Uterus (tissue), 4 donors: ENCODE data around the gene LGALS3BP. TPM values are rescaled to one million over a fixed set of nuclear protein-coding genes. Genes with fewer than 3 reads are reported as not detected.
"Not testable (repeated sequence)": the region's sequence is repeated elsewhere in the genome, so short reads cannot be mapped to it uniquely, and the experiment has no call there.

ENCODE experiments used
- DNase-seq, 2 donors: peaks; one replicate each; pipeline ENCODE4 v3.0.0-alpha.2; 2019 to 2020
- H3K27ac ChIP-seq, 2 donors: fragments of 200-600 bp; sonication (generic); 1 replicate in 1 of 2; 2 replicates in 1 of 2; pipeline ENCODE4 v1.5.1; 2016 to 2018
- H3K27me3 ChIP-seq, 2 donors: fragments of 200-600 bp; sonication (generic); one replicate each; pipeline ENCODE4 v1.5.1; 2018 to 2019; ENCODE audit warnings: control low read depth in 1 of 2
- H3K36me3 ChIP-seq, 2 donors: fragments of 200-600 bp; sonication (generic); one replicate each; pipeline ENCODE4 v1.5.1; 2019; ENCODE audit warnings: control low read depth in 1 of 2
- H3K4me1 ChIP-seq, 2 donors: fragments of 200-600 bp; sonication (generic); one replicate each; pipeline ENCODE4 v1.5.1; 2018 to 2019; ENCODE audit warnings: control low read depth in 1 of 2
- H3K4me3 ChIP-seq, 2 donors: fragments of 200-600 bp; sonication (generic); 1 replicate in 1 of 2; 2 replicates in 1 of 2; pipeline ENCODE4 v1.5.1; 2018 to 2019; ENCODE audit warnings: mild to moderate bottlenecking in 1 of 2
- H3K9me3 ChIP-seq, 2 donors: fragments of 200-600 bp; sonication (generic); one replicate each; pipeline ENCODE4 v1.5.1; 2019; ENCODE audit warnings: control low read depth in 1 of 2
- POLR2A ChIP-seq, 2 donors: fragments of 450-650 bp; IDR thresholded peaks; one replicate each; pipeline ENCODE4 v1.6.1; 2016; ENCODE audit warnings: antibody characterized with exemption in 2 of 2, mild to moderate bottlenecking in 1 of 2, moderate library complexity in 1 of 2
- intact Hi-C: fragments of 100-400 bp; cut with DNase I; formaldehyde crosslinking; loops from one replicate; pipeline ENCODE4 v1.15.1; 2023; ENCODE audit warnings: low total_unique reads
- total RNA-seq, 4 donors: library from RNA; depleted of rRNA in 3 of 4; stranded (reverse); fragments of >200 nt in 3 of 4; gene quantifications; one replicate each; pipeline versions ENCODE4 v1.1.0 to v1.2.4, GENCODE V29; 2014 to 2023
- TF ChIP-seq, protein P1 (sequence below), 4 experiments: fragments of 200-600 bp in 2 of 4; fragments of 450-650 bp in 2 of 4; sonication (generic) in 2 of 4; IDR thresholded peaks; one replicate each; pipeline ENCODE4 v1.5.1; 2016 to 2019; ENCODE audit warnings: antibody characterized with exemption in 4 of 4, mild to moderate bottlenecking in 2 of 4, moderate library complexity in 1 of 4
- donor health status: DM: yes; HTN: yes; CAD: no.

LGALS3BP gene
- total RNA-seq, 4 donors from 2014 or later: 88.2 to 396 (median 244) TPM

DNA sequence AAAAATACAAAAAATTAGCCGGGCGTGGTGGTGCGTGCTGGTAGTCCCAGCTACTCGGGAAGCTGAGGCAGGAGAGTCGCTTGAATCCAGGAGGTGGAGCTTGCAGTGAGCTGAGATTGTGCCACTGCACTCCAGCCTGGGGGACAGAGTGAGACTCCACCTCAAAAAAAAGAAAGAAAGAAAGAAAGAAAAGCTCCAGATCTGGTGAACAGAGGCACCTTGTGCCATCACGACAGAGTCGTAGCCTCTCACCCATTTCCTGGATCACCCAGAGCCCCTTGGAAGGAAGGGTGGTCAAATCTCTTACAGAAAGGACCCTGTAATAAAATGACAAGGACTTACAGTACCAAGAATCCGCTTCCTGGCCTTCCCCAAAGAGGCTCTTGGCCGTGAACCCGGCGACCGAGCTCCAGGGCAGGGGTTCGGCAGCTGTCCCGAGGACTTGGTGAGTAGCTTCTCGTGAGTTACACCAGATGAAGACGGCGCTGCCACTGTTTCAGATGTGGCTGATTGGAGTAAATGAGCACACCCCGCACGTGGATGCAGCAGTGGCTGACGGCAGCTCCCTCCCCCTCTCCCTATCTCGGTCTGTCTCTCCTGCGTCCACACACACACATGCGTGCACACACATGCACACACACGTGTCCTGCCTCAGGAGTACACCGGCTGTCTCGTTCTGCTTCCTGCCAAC, 13.5 kb downstream of the LGALS3BP start:
- Histone ChIP-seq H3K9me3 (no peaks in the 10 kb centered on the region), H3K27me3 (no peaks in the 10 kb centered on the region), H3K27ac (no peak overlapping the region), H3K36me3 (no peaks in the 10 kb centered on the region), H3K4me1 (no peaks in the 10 kb centered on the region), H3K4me3 (no peak overlapping the region)
- intact Hi-C loops: no loop called here
- DNase-seq: peak in 1 of 2 donors; percentile 44
- TF ChIP-seq POLR2A (IDR thresholded peaks at IDR 0.05): no peak
- TF ChIP-seq, protein P1, sequence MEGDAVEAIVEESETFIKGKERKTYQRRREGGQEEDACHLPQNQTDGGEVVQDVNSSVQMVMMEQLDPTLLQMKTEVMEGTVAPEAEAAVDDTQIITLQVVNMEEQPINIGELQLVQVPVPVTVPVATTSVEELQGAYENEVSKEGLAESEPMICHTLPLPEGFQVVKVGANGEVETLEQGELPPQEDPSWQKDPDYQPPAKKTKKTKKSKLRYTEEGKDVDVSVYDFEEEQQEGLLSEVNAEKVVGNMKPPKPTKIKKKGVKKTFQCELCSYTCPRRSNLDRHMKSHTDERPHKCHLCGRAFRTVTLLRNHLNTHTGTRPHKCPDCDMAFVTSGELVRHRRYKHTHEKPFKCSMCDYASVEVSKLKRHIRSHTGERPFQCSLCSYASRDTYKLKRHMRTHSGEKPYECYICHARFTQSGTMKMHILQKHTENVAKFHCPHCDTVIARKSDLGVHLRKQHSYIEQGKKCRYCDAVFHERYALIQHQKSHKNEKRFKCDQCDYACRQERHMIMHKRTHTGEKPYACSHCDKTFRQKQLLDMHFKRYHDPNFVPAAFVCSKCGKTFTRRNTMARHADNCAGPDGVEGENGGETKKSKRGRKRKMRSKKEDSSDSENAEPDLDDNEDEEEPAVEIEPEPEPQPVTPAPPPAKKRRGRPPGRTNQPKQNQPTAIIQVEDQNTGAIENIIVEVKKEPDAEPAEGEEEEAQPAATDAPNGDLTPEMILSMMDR (IDR thresholded peaks at IDR 0.05): no peak

DNA sequence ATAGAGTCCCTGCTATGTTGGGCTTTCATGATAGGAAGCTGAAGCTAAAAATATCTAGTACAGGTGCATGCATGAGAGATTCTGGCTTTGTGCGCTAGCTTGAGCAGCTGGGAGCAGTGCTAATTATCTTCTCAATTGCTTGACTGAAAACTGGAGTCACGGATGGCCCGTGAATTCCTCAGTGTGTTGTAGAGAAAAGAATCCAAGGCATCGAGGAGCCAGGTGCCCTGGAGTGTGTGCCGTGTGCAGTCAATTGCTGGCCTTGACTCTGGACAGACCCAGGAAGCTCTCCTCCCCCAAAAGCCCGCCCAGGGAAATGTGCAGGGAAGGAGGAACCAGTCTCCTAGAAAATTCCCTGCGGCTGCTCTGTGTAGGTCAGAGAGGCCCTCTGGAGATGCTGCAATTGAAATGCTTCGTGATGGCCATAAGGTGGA, 14.2 kb downstream of the LGALS3BP start:
- TF ChIP-seq, protein P1 (IDR thresholded peaks at IDR 0.05): no peak
- no peak for TF ChIP-seq POLR2A (IDR thresholded peaks at IDR 0.05)
- H3K27me3 ChIP-seq: no peaks in the 10 kb centered on the region
- H3K4me1 ChIP-seq: no peaks in the 10 kb centered on the region
- no peak overlapping the region for H3K27ac ChIP-seq
- H3K9me3 ChIP-seq: no peaks in the 10 kb centered on the region
- no peaks in the 10 kb centered on the region for H3K36me3 ChIP-seq
- DNase-seq: no peak
- intact Hi-C loops: no loop called here
- no peak overlapping the region for H3K4me3 ChIP-seq

DNA sequence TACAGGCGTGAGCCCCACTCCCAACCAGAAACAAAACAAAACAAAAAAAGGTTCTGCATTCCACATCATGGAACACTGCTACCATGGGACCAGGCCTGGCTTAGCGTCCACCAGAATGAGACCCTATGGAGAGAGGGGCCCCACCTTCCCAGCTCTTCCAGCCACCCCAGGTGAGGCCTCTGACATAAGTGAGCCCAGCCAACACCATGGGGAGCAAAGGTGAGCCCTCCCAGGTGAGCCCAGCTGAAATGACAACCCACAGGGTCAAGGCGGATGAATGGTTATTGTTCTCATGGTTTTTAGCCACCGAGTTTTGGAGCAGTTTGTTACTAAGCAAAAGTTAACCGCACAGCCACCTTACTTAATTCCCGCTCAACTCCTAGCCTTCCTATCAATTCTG, 16.3 kb downstream of the LGALS3BP start:
- TF ChIP-seq POLR2A (IDR thresholded peaks at IDR 0.05): no peak
- TF ChIP-seq, protein P1 (IDR thresholded peaks at IDR 0.05): no peak
- H3K27me3 ChIP-seq: no peaks in the 10 kb centered on the region
- H3K9me3 ChIP-seq: no peaks in the 10 kb centered on the region
- H3K36me3 ChIP-seq: no peaks in the 10 kb centered on the region
- intact Hi-C loops: no loop called here
- H3K4me1 ChIP-seq: no peaks in the 10 kb centered on the region
- no peak for DNase-seq
- H3K27ac ChIP-seq: no peak overlapping the region
- H3K4me3 ChIP-seq: no peak overlapping the region

DNA sequence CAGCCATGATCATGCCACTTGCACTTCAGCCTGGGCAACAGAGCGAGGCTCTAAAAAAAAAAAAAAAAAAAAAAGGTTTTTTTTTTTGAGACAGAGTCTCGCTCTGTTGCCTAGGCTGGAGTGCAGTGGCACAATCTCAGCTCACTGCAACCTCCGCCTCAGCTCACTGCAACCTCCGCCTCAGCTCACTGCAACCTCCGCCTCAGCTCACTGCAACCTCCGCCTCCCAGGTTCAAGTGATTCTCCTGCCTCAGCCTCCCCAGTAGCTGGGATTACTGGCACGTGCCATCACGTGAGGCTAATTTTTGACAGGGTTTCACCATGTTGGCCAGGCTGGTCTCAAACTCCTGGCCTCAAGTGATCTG, 16.8 kb downstream of the LGALS3BP start:
- H3K4me3 ChIP-seq, H3K9me3 ChIP-seq, H3K36me3 ChIP-seq, H3K4me1 ChIP-seq, intact Hi-C loops, H3K27ac ChIP-seq, DNase-seq, H3K27me3 ChIP-seq: not testable (repeated sequence)

DNA sequence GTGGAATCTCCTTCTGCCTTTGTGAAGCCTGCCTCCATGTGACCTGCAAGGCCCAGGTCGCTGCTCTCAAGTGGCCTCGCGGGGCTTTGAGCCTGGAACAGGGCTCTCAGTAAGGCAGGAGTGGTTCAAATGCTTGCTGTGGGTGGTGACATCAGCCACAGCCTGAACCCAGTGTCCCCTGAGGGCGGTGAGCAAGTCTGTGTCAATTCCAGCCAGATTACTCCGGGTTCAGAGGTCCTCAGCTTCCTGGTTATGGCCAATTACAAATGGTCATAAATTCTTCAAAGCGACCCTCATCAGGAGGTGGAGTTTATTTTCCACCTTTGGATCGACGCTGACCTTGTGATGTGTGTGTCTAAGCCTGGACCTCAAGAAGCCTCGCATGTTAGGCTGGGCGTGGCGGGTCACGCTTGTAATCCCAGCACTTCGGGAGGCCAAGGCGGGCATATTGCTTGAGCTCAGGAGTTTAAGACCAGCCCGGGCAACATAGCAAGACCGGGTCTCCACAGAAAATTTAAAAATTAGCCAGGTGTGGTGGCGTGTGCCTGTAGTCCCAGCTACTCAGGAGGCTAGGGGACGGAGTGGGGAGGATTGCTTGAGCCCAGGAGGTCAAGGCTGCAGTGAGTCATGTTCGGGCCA, 17.3 kb downstream of the LGALS3BP start:
- no peak for TF ChIP-seq POLR2A (IDR thresholded peaks at IDR 0.05)
- TF ChIP-seq, protein P1 (IDR thresholded peaks at IDR 0.05): no peak
- no peak overlapping the region for H3K4me3 ChIP-seq

More for the DNA sequence above, 17.3 kb downstream of the LGALS3BP start:
- Histone ChIP-seq H3K9me3 (no peaks in the 10 kb centered on the region), H3K27me3 (no peaks in the 10 kb centered on the region), H3K36me3 (no peaks in the 10 kb centered on the region), H3K4me1 (no peaks in the 10 kb centered on the region), H3K27ac (no peak overlapping the region)
- DNase-seq: no peak
- intact Hi-C loops: no loop called here
